ENCODE results near the gene TMEM39A. TPM values are rescaled to one million over a fixed set of nuclear protein-coding genes. Genes with fewer than 3 reads are reported as not detected.
A peak's percentile ranks its signal among the peaks of the same experiment; 100 is the strongest.

TMEM39A gene
- total RNA-seq, 1 experiment from 2014 or later, result 46.8 TPM

DNA sequence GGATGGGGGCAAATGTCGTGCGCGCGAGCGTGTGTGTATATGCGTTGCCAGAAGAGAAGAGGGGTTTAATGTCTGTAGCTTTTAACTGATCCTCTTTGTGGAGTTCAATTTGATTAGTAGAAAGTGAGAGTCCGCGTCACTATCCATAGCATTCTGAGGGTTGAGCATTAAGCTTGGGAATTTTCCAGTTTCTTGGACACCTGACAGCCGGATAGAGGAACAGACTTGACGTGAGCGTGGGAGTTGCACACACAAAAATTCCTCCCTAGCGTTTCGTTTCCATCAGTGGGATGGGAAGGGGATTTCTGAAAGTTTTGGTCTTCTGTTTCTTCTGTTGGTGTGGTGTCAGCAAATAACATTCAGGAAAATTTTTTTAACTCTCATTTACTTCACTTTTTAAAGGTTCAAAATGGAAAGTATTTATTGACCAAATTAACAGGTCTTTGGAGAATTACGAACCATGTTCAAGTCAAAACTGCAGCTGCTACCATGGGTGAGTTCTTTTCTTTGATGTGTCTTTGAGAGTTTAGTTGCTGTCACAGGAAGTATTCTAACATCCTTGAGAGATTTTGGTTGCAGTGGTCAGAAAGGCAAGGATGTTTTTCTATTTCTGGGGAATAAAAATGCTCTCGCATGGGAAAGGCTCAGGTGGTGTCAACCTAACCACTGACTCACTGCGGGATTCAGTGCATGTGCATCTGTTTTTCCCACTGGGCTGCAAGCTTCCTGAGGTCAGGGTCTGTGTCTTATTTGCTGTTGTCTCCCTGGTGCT is 6.2 kb upstream of the TMEM39A start:
- Histone ChIP-seq H3K27me3 (ENCODE audit: insufficient read depth, low read depth) (no peaks in the 10 kb centered on the region), H4K20me1 (ENCODE audit: insufficient read depth) (no peaks in the 10 kb centered on the region), H3F3A (ENCODE audit: insufficient read depth, low read depth) (no peaks in the 10 kb centered on the region), H3K79me2 (ENCODE audit: low read depth) (no peaks in the 10 kb centered on the region), H3K9me2 (ENCODE audit: insufficient read depth) (no peaks in the 10 kb centered on the region), H2AFZ (peak overlapping the region; percentile 96), H3K4me2 (peak overlapping the region; percentile 96), H3K27ac (no peak overlapping the region), H3K4me3 (peak overlapping the region; percentile 94), H3K4me1 (replicated peaks; ENCODE audit: insufficient read depth) (peaks cover 7% of the 10 kb centered on the region; the same call in 1 of the 2 replicates), H3K9me3 (ENCODE audit: insufficient read depth, low read depth) (no peaks in the 10 kb centered on the region), H3K36me3 (ENCODE audit: low read depth) (no peaks in the 10 kb centered on the region)
- TF ChIP-seq EZH2 (IDR thresholded peaks at IDR 0.05; ENCODE audit: low read depth) (no peak), CTCF (conservative IDR thresholded peaks at IDR 0.05) (no peak)
- no peak for DNase-seq
- intact Hi-C loops (cut with micrococcal nuclease; ENCODE audit: unreplicated experiment), result loop anchor here (10.0 kb wide), 1 partner anchor 625 kb away; the partner anchor contains the start of gene GSK3B
- POLR2A ChIA-PET (ENCODE audit: unreplicated experiment), result interaction anchor here (0.5 to 0.6 kb wide), 2 partner anchors 17 to 1089 kb away, joined by 3 to 5 read pairs; no protein-coding TSS in a partner anchor
- CTCF ChIA-PET, result no interaction called here
- BruUV-seq (replicated peaks), result no TSS peak

- H3K9me3 ChIP-seq (ENCODE audit: insufficient read depth, low read depth), result no peaks in the 10 kb centered on the region
- intact Hi-C loops (cut with micrococcal nuclease; ENCODE audit: unreplicated experiment), result loop anchor here (1.0 to 10.0 kb wide), 2 partner anchors 209 to 627 kb away; partner anchors contain the start of genes COX17 and GSK3B
- no peak for DNase-seq
- H3K9me2 ChIP-seq (ENCODE audit: insufficient read depth), result no peaks in the 10 kb centered on the region
- peaks cover 14% of the 10 kb centered on the region for H3K4me1 ChIP-seq (replicated peaks; ENCODE audit: insufficient read depth)
- H3K36me3 ChIP-seq (ENCODE audit: low read depth), result no peaks in the 10 kb centered on the region
- no peaks in the 10 kb centered on the region for H3K27me3 ChIP-seq (ENCODE audit: insufficient read depth, low read depth)
- H2AFZ ChIP-seq, result peak overlapping the region; percentile 96
- no peak overlapping the region for H3K27ac ChIP-seq
- peak overlapping the region; percentile 94; the same call in 1 of the 2 replicates for H3K4me3 ChIP-seq
- no TSS peak for BruUV-seq (replicated peaks)
- H3F3A ChIP-seq (ENCODE audit: insufficient read depth, low read depth), result no peaks in the 10 kb centered on the region
- H3K4me2 ChIP-seq, result peak overlapping the region; percentile 96
- H3K79me2 ChIP-seq (ENCODE audit: low read depth), result peaks cover 4% of the 10 kb centered on the region
- H4K20me1 ChIP-seq (ENCODE audit: insufficient read depth), result no peaks in the 10 kb centered on the region
- TF ChIP-seq CTCF (conservative IDR thresholded peaks at IDR 0.05) (no peak), EZH2 (IDR thresholded peaks at IDR 0.05; ENCODE audit: low read depth) (no peak)
- ChIA-PET POLR2A (ENCODE audit: unreplicated experiment) (interaction anchor here (0.5 to 0.7 kb wide), 2 partner anchors 30 to 606 kb away, joined by 4 to 11 read pairs; no protein-coding TSS in a partner anchor), CTCF (no interaction called here)
These were observed 4.6 kb upstream of the TMEM39A start for GRCh38 chr3:119468041-119468440.

DNA sequence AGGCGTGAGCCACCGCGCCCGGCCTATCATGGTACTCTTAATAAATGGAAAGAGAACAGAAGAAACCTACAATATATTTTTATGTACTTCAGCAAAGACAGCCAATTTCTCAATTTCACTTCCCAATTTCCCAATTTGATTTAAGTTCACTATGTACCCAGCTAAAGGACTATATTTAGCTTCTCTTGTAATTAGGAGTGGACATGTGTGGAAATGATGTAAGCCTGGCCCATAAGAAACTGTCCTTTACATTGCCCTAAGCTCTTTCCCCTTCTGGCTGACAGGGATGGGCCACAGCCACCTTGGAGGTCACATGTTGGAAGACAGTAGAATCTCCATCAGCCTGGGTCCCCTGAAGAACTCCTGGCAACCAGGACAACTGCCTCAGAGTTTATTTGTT is 6.2 kb downstream of the TMEM39A start:
- no peaks in the 10 kb centered on the region for H3K27me3 ChIP-seq (ENCODE audit: insufficient read depth, low read depth)
- H3K9me3 ChIP-seq (ENCODE audit: insufficient read depth, low read depth), result no peaks in the 10 kb centered on the region
- intact Hi-C loops (cut with micrococcal nuclease; ENCODE audit: unreplicated experiment), result no loop called here
- peaks cover 8% of the 10 kb centered on the region for H3K4me1 ChIP-seq (replicated peaks; ENCODE audit: insufficient read depth)
- peaks cover 12% of the 10 kb centered on the region; the same call in 1 of the 2 replicates for H3F3A ChIP-seq (ENCODE audit: insufficient read depth, low read depth)
- no TSS peak for BruUV-seq (replicated peaks)
- H3K36me3 ChIP-seq (ENCODE audit: low read depth), result peaks cover 74% of the 10 kb centered on the region
- H3K4me3 ChIP-seq, result no peak overlapping the region
- peaks cover 20% of the 10 kb centered on the region; the same call in 1 of the 2 replicates for H4K20me1 ChIP-seq (ENCODE audit: insufficient read depth)
- H2AFZ ChIP-seq, result no peak overlapping the region
- POLR2A ChIA-PET (ENCODE audit: unreplicated experiment), result no interaction called here
- TF ChIP-seq EZH2 (IDR thresholded peaks at IDR 0.05; ENCODE audit: low read depth) (no peak), CTCF (conservative IDR thresholded peaks at IDR 0.05) (no peak)
- CTCF ChIA-PET, result no interaction called here
- DNase-seq, result no peak
- H3K9me2 ChIP-seq (ENCODE audit: insufficient read depth), result no peaks in the 10 kb centered on the region; the same call in 1 of the 2 replicates
- H3K79me2 ChIP-seq (ENCODE audit: low read depth), result peaks cover 19% of the 10 kb centered on the region
- H3K4me2 ChIP-seq, result no peak overlapping the region
- H3K27ac ChIP-seq, result no peak overlapping the region

Data from PC-9 (cell line).